Activated CD8-positive, alpha-beta T cell treated with anti-CD3 and anti-CD28 coated beads, Interleukin-2, amount 10 ng/mL, durations not matched to agents 7 days and 5 days (primary cell): ENCODE measurements around the gene EPHB1. TPM values are rescaled to one million over a fixed set of nuclear protein-coding genes. Genes with fewer than 3 reads are reported as not detected.
"Not testable (repeated sequence)": the region's sequence is repeated elsewhere in the genome, so short reads cannot be mapped to it uniquely, and the experiment has no call there.

Experiments
- ATAC-seq: fragments of 150-1000 bp; cut with Tn5 transposase; one replicate; pipeline ENCODE4 v1.10.0; 2021; ENCODE audit warnings: moderate library complexity
- CTCF ChIA-PET: fragments of 350-600 bp; sonication (Branson Sonifier 250); formaldehyde crosslinking; loops from one replicate; lab custom pipeline; 2021; ENCODE audit warnings: antibody characterized with exemption; lab: Charles Lee
- POLR2A ChIA-PET: fragments of 350-600 bp; sonication (Branson Sonifier 250); formaldehyde crosslinking; loops from one replicate; lab custom pipeline; 2021; ENCODE audit warnings: antibody characterized with exemption; lab: Charles Lee
- DNase-seq: peaks from one replicate; pipeline ENCODE4 v3.0.0-alpha.2; 2020
- H3K27ac Mint-ChIP-seq: one replicate; pipeline ENCODE4 v1.8.0; 2021; ENCODE audit warnings: mild to moderate bottlenecking, mixed read lengths
- H3K27me3 Mint-ChIP-seq: one replicate; pipeline ENCODE4 v1.8.0; 2021; ENCODE audit warnings: low read depth, mixed read lengths
- H3K36me3 Mint-ChIP-seq: one replicate; pipeline ENCODE4 v1.8.0; 2021; ENCODE audit warnings: low read depth, mixed read lengths
- H3K4me1 Mint-ChIP-seq: one replicate; pipeline ENCODE4 v1.8.0; 2021; ENCODE audit warnings: low read depth, mixed read lengths
- H3K4me3 Mint-ChIP-seq: one replicate; pipeline ENCODE4 v1.8.0; 2021; ENCODE audit warnings: mild to moderate bottlenecking, mixed read lengths
- H3K9me3 Mint-ChIP-seq: one replicate; pipeline ENCODE4 v1.8.0; 2022; ENCODE audit warnings: mixed read lengths; ENCODE audit not compliant: insufficient read depth
- total RNA-seq, 2 experiments: library from RNA; stranded (reverse); gene quantifications; one replicate each; pipeline ENCODE4 v1.2.3, GENCODE V29; 2021

Gene EPHB1
- total RNA-seq, 2 experiments from 2014 or later = 1.1 to 1.4 TPM

DNA sequence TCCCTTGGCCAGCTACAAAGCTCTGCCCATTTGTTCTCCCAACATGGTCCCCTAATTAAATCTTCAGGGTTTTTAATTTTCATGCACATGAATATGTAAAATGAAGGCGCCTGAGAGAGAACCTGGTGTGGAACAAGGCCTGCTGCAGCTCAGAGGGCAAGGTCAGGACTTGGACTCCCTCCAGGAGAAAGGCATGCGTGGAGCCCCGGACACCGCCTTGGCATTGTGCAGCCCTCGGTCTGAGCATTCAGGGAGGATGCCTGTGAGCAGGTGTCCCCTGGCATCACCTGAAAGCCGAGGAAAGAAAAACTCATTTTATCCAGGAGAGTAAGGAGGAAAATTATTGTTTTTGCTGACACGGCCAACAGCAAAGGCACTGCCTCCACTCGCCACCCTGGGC, 33.8 kb upstream of the EPHB1 start:
- ATAC-seq = no peak

DNA sequence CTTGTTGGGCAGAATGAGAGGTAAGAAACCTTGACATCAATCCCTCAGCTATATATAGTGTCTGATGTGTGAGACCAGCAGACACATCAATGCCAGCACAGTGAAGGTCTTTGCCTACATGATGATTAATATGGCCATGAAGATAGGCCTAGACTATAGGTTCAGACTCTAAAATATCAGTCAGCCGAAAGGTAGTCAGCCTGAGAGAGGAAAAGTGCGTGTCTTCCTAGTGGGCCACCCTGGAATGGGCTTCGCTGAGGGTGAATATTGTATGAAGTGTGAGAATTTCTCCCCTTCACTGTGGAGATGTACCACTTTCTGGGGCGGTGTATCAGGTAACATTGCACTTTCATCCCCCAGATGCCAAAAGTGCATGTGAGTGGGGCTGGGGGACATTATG, 33.0 kb upstream of the EPHB1 start:
- no peaks in the 10 kb centered on the region for H3K9me3 Mint-ChIP-seq
- DNase-seq = no peak
- no peak for ATAC-seq
- H3K27me3 Mint-ChIP-seq = peaks cover 14% of the 10 kb centered on the region
- ChIA-PET POLR2A (no interaction called here), CTCF (no interaction called here)
- no peak overlapping the region for H3K27ac Mint-ChIP-seq
- H3K4me3 Mint-ChIP-seq = no peak overlapping the region
- H3K36me3 Mint-ChIP-seq = no peaks in the 10 kb centered on the region
- no peaks in the 10 kb centered on the region for H3K4me1 Mint-ChIP-seq

More for the DNA sequence above, 33.8 kb upstream of the EPHB1 start:
- DNase-seq = no peak
- Mint-ChIP-seq H3K27me3 (peaks cover 14% of the 10 kb centered on the region), H3K9me3 (no peaks in the 10 kb centered on the region), H3K4me1 (no peaks in the 10 kb centered on the region), H3K27ac (no peak overlapping the region), H3K4me3 (no peak overlapping the region), H3K36me3 (no peaks in the 10 kb centered on the region)
- ChIA-PET POLR2A (no interaction called here), CTCF (no interaction called here)

DNA sequence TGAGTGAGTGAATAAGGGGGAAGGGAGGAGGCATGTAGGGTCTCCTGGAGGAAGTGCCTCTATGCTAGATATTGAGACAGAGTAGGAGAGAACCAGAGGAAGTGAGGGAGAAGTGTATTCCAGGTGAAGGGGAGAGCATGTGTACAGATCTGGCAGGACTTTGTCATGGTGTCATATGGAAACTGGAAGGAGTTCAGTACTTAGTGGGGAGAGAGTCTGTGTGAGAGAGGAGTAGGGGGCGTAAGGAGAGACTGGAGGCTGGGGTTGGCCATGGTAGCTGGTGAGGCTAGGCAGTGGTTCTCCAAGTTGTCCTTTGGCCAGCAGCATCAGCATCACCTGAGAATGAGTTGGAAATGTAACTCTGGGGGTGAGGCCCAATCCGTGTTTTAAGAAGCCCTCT, 29.6 kb upstream of the EPHB1 start:
- ATAC-seq = no peak
- ChIA-PET CTCF (no interaction called here), POLR2A (no interaction called here)
- H3K4me1 Mint-ChIP-seq = no peaks in the 10 kb centered on the region
- H3K27ac Mint-ChIP-seq = no peak overlapping the region
- H3K4me3 Mint-ChIP-seq = no peak overlapping the region
- DNase-seq = no peak
- H3K36me3 Mint-ChIP-seq = no peaks in the 10 kb centered on the region
- H3K9me3 Mint-ChIP-seq = no peaks in the 10 kb centered on the region
- peaks cover 6% of the 10 kb centered on the region for H3K27me3 Mint-ChIP-seq

DNA sequence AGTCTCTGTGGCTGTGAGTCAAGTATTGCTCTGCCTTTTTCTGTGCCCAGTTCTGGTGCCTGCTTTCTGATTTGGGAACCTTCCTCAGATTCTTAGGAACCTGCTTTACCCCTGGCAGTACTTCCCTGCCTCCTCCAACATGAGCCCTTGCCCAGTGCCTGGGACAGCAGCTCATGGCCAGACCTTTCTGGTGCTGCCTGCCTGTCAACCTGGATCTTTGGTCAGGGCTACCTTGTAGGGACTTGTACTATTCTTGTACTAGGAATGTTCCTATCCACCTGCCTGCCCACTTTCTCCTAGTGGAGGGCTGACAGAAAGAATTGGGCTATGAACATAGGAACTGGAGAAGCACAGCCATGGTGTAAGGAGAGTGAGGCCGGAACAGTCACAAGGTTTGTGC, 28.8 kb upstream of the EPHB1 start:
- POLR2A ChIA-PET = no interaction called here
- DNase-seq (no peak), ATAC-seq (no peak)
- H3K36me3 Mint-ChIP-seq = no peaks in the 10 kb centered on the region
- CTCF ChIA-PET = no interaction called here
- H3K9me3 Mint-ChIP-seq = no peaks in the 10 kb centered on the region
- no peak overlapping the region for H3K27ac Mint-ChIP-seq
- H3K4me1 Mint-ChIP-seq = no peaks in the 10 kb centered on the region
- peaks cover 6% of the 10 kb centered on the region for H3K27me3 Mint-ChIP-seq
- no peak overlapping the region for H3K4me3 Mint-ChIP-seq

DNA sequence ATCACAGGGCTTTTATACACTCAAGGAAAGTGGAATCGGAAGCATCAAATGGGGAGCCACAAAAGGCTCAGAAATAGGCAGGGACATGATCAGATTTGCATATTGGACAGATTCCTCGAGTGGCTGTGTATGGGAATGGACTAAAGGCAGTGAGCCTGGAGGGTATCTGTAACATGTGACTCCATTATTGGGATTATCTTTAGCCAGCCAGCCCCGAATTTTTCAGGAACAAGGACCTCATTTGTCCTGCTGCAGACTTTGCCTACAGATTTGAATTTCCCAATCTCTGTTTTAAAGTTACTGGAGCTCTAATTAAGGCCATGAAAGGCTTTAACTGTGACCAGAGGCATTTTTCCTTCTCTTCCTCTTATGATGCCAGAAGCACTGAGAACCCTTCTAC, 26.9 kb upstream of the EPHB1 start:
- POLR2A ChIA-PET = no interaction called here
- Mint-ChIP-seq H3K27ac (no peak overlapping the region), H3K9me3 (no peaks in the 10 kb centered on the region), H3K4me3 (no peak overlapping the region), H3K36me3 (no peaks in the 10 kb centered on the region), H3K4me1 (no peaks in the 10 kb centered on the region), H3K27me3 (no peaks in the 10 kb centered on the region)
- DNase-seq = no peak
- ATAC-seq = no peak
- CTCF ChIA-PET = interaction anchor here (1.9 kb wide), 1 partner anchor 12 kb away, joined by 4 read pairs; no protein-coding TSS in a partner anchor

DNA sequence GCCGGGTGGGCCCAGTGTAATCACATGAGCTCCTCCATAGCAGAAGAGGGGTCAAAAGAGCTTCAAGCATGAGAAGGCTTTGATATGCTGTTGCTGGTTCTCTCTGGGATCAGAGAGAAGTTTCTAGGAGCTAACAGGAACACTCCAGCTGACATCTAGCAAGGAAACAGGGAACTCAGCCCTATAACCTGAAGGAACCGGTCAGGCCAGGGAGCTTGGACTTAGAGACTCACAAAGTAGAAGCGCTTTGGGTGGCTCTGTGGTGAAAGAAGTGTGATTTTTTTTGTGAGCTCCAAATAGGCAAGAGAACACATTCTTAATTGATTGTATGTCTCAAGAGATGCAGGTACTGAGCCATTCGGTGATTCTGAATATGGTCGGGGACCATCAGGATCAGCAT, 26.2 kb upstream of the EPHB1 start:
- Mint-ChIP-seq H3K4me1 (no peaks in the 10 kb centered on the region), H3K9me3 (no peaks in the 10 kb centered on the region), H3K27me3 (peaks cover 6% of the 10 kb centered on the region), H3K36me3 (no peaks in the 10 kb centered on the region), H3K4me3 (no peak overlapping the region), H3K27ac (no peak overlapping the region)
- ChIA-PET POLR2A (no interaction called here), CTCF (interaction anchor here (0.7 to 1.9 kb wide), 3 partner anchors 13 to 26 kb away, joined by 3 to 4 read pairs (median 4); no protein-coding TSS in a partner anchor)
- no peak for DNase-seq
- ATAC-seq = no peak

DNA sequence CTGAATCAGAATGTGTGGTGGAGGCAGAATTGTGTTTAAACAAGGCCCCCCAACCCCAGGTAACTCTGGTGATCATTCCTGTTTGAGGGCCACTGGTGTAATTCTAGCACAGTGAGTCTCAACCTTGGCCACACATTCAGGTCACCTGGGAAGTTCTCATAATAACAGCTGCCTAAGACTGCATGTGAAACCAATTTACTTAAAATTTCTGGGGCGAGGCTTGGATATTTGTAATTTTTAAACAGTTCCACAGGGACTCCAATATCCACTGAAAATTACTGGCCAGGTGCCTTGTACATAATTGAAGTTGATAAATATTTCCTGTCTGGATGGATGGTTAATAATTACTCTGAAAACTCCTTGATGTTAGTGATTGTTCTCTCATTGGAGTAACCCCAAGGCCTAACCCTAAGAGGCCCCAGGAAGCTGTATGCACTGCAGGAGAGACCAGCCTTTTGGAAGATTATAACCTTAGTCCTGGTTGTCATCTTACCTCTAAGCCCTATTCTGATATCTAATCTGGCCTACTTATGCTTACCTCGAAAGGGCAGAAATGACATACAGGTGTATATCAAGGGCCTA, 25.7 kb upstream of the EPHB1 start:
- Mint-ChIP-seq H3K36me3 (no peaks in the 10 kb centered on the region), H3K27ac (no peak overlapping the region), H3K4me3 (no peak overlapping the region), H3K27me3 (peaks cover 10% of the 10 kb centered on the region), H3K4me1 (no peaks in the 10 kb centered on the region), H3K9me3 (no peaks in the 10 kb centered on the region)
- no peak for ATAC-seq
- no peak for DNase-seq
- CTCF ChIA-PET = interaction anchor here (0.7 to 1.0 kb wide), 2 partner anchors 15 to 25 kb away, joined by 3 to 4 read pairs; no protein-coding TSS in a partner anchor
- POLR2A ChIA-PET = no interaction called here

DNA sequence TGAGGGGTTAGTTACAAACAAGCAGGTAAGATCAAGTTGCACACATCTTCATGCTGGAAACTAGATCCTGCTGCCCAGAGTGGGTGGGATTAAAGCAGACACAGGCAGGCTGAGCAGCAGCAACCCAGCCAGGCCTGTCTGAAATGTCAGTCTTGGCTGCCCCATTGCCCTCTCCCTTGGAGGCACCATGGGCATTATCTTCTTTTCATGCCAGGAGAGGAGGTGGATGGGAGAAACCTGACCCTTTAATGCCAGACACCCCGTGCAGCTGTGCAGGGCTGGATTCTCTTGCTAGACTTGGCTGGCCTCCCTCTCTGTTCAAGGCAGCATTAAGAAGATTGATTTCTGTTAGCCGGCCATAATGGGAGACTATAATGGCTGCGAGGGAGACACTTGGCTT, 23.0 kb upstream of the EPHB1 start:
- Mint-ChIP-seq H3K4me1 (peaks cover 14% of the 10 kb centered on the region), H3K4me3 (no peak overlapping the region), H3K27me3 (peaks cover 14% of the 10 kb centered on the region), H3K27ac (no peak overlapping the region), H3K9me3 (no peaks in the 10 kb centered on the region), H3K36me3 (no peaks in the 10 kb centered on the region)
- ATAC-seq = no peak
- no peak for DNase-seq
- POLR2A ChIA-PET = no interaction called here
- CTCF ChIA-PET = no interaction called here

DNA sequence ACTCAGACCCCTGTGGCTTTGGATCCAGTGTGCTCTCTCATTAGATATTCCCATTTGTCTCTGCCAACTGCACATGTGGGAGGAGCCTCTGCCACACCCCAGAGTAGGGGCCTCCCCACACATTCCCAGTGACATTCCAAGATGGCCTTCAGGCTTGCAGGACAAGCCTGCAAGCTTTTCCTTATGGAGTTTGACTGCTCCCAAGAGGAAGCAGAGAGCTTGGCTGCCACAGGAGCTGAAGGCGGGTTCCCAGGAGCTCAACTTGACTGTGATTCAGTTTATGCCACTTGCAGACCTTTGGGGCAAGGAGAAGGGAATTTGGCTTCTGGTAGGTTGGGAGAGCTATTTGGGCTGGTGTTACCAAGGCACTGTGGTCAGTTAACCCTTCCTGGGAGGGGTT, 22.5 kb upstream of the EPHB1 start:
- no peaks in the 10 kb centered on the region for H3K9me3 Mint-ChIP-seq
- no peaks in the 10 kb centered on the region for H3K36me3 Mint-ChIP-seq
- peaks cover 19% of the 10 kb centered on the region for H3K4me1 Mint-ChIP-seq
- DNase-seq (no peak), ATAC-seq (no peak)
- no peak overlapping the region for H3K4me3 Mint-ChIP-seq
- no peak overlapping the region for H3K27ac Mint-ChIP-seq
- CTCF ChIA-PET = no interaction called here
- peaks cover 14% of the 10 kb centered on the region for H3K27me3 Mint-ChIP-seq
- POLR2A ChIA-PET = no interaction called here

DNA sequence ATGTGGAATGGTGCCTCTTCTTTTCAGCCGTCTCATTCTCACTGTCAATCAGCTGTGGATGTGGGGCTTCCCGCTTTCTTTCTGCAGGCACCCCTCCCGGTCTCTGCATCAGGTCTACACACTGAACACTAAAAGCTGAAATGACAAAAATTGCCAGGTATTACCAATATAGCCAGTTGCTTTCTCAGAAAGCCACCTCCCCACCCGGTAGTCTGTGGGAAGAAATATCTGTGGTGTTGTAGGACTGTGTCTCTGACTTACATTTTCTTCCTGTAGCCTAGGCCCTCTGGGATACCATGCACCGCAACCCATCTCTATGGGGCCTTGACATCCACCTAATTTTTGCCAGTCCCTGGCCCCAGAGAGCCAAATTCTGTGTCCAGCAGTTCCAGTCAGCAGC, 19.2 kb upstream of the EPHB1 start:
- CTCF ChIA-PET = no interaction called here
- Mint-ChIP-seq H3K4me1 (peaks cover 26% of the 10 kb centered on the region), H3K9me3 (no peaks in the 10 kb centered on the region), H3K27me3 (peaks cover 21% of the 10 kb centered on the region), H3K4me3 (no peak overlapping the region), H3K36me3 (no peaks in the 10 kb centered on the region), H3K27ac (no peak overlapping the region)
- no peak for DNase-seq
- no peak for ATAC-seq
- POLR2A ChIA-PET = no interaction called here

DNA sequence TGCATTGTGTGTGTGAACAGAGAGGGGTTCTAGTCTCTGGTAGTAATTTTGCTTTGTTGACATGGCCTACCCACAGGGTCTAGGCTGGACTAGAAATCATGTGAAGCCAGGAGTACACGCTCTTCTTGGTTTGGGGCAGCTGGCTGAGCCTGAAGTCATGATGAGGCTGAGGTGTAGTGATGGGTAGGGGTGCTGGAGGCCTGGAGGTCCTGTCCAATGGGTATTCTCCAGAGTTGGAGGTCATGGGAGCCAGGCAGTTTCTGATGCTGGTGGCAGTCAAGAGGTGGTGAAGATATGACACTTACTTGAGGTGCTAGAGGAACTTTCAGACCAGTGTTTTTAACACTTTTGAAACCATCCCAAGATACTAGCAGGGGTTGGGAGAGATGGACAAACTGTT, 18.5 kb upstream of the EPHB1 start:
- DNase-seq = peak; percentile 18
- no peak for ATAC-seq
- Mint-ChIP-seq H3K4me3 (no peak overlapping the region), H3K27ac (peak overlapping the region; percentile 55), H3K36me3 (no peaks in the 10 kb centered on the region), H3K9me3 (no peaks in the 10 kb centered on the region), H3K4me1 (peaks cover 26% of the 10 kb centered on the region), H3K27me3 (peaks cover 21% of the 10 kb centered on the region)
- ChIA-PET CTCF (no interaction called here), POLR2A (no interaction called here)

DNA sequence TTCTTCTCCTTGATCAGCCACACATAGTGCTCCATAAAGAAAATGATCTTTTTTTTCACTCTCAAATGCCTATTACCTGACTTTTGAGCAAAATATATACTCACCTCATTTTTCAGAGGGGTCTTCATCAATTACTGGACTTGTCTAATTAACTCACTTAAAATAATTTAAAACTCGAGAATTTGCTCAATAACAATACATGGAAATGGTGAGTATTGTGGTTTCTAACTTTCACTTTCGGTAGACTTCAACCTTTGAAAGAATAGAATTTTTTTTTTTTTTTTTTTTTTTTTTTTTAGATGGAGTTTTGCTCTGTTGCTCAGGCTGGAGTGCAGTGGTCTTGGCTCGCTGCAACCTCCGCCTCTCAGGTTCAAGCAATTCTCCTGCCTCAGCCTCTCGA, 17.7 kb upstream of the EPHB1 start:
- Mint-ChIP-seq H3K4me3 (no peak overlapping the region), H3K9me3 (no peaks in the 10 kb centered on the region), H3K27me3 (peaks cover 25% of the 10 kb centered on the region), H3K36me3 (no peaks in the 10 kb centered on the region), H3K27ac (peak overlapping the region; percentile 52), H3K4me1 (peaks cover 26% of the 10 kb centered on the region)
- POLR2A ChIA-PET = no interaction called here
- CTCF ChIA-PET = no interaction called here
- ATAC-seq = peak; percentile 49
- no peak for DNase-seq

DNA sequence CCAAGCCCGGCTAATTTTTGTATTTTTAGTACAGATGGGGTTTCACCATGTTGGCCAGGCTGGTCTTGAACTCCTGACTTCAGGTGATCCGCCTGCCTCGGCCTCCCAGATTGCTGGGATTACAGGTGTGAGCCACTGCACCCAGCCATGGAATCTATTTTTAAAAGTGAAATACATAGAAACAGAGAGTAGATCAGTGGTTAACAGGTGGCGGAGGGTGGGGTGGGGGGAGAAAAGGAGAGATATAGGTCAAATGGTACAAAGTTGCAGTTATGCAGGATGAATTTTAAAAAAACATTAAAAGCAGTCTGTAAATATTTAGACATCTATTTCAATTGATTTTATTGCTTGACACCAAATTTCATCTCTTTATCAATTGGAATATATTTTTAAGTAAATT, 6.8 kb upstream of the EPHB1 start:
- ATAC-seq, CTCF ChIA-PET, H3K4me3 Mint-ChIP-seq, H3K36me3 Mint-ChIP-seq, DNase-seq, POLR2A ChIA-PET, H3K9me3 Mint-ChIP-seq, H3K4me1 Mint-ChIP-seq, H3K27ac Mint-ChIP-seq: not testable (repeated sequence)
- peaks cover 37% of the 10 kb centered on the region for H3K27me3 Mint-ChIP-seq
